Stimulated activated naive B cell treated with anti-CD40 and anti-IgM and Interleukin-4, amounts not matched to agents 10 μg/mL and 1 μg/mL and 100 μg/mL, for 72 hours (primary cell): ENCODE results near the gene GRHL3.
A peak's percentile ranks its signal among the peaks of the same experiment; 100 is the strongest.
"Not testable (repeated sequence)": the region's sequence is repeated elsewhere in the genome, so short reads cannot be mapped to it uniquely, and the experiment has no call there.

Source experiments
- ATAC-seq, 2 donors: fragments of 150-1000 bp; cut with Tn5 transposase; replicated peaks; 2 replicates each; pipeline ENCODE4 v1.10.0; 2021; ENCODE audit warnings: moderate library complexity in 1 of 2
- DNase-seq: peaks from one replicate; pipeline ENCODE4 v3.0.0; 2021
- H3K27ac Mint-ChIP-seq: one replicate; pipeline ENCODE4 v1.8.0; 2022; ENCODE audit warnings: mild to moderate bottlenecking, mixed read lengths
- H3K27me3 Mint-ChIP-seq, 2 donors: one replicate each; pipeline ENCODE4 v1.8.0; 2022; ENCODE audit warnings: mixed read lengths in 2 of 2
- H3K36me3 Mint-ChIP-seq, 2 donors: one replicate each; pipeline ENCODE4 v1.8.0; 2022; ENCODE audit warnings: mixed read lengths in 2 of 2, mild to moderate bottlenecking in 1 of 2
- H3K4me1 Mint-ChIP-seq, 2 donors: one replicate each; pipeline ENCODE4 v1.8.0; 2022; ENCODE audit warnings: mixed read lengths in 2 of 2, mild to moderate bottlenecking in 1 of 2
- H3K4me3 Mint-ChIP-seq, 2 donors: one replicate each; pipeline ENCODE4 v1.8.0; 2022; ENCODE audit warnings: mild to moderate bottlenecking in 2 of 2, mixed read lengths in 2 of 2, moderate library complexity in 1 of 2
- H3K9me3 Mint-ChIP-seq, 2 donors: one replicate each; pipeline ENCODE4 v1.8.0; 2022; ENCODE audit warnings: mixed read lengths in 2 of 2, mild to moderate bottlenecking in 1 of 2

GRHL3 gene

GRCh38 chr1:24286246-24287010 is 32.7 kb upstream of the GRHL3 start:
- Mint-ChIP-seq H3K9me3 (no peaks in the 10 kb centered on the region), H3K27ac (no peak overlapping the region), H3K4me1 (peaks cover 0 to 2% of the 10 kb centered on the region in 2 donors), H3K27me3 (peaks cover 13 to 22% of the 10 kb centered on the region in 2 donors), H3K36me3 (no peaks in the 10 kb centered on the region), H3K4me3 (no peak overlapping the region)
- no peak for ATAC-seq
- DNase-seq: no peak

- H3K4me1 Mint-ChIP-seq, ATAC-seq, H3K27ac Mint-ChIP-seq, H3K9me3 Mint-ChIP-seq, H3K4me3 Mint-ChIP-seq, H3K36me3 Mint-ChIP-seq, DNase-seq: not testable (repeated sequence)
- peaks cover 19 to 27% of the 10 kb centered on the region in 2 donors for H3K27me3 Mint-ChIP-seq
Measured at GRCh38 chr1:24287779-24288178, 31.4 kb upstream of the GRHL3 start.

- no peaks in the 10 kb centered on the region for H3K36me3 Mint-ChIP-seq
- no peak overlapping the region for H3K27ac Mint-ChIP-seq
- peaks cover 0 to 2% of the 10 kb centered on the region in 2 donors for H3K4me1 Mint-ChIP-seq
- H3K9me3 Mint-ChIP-seq: no peaks in the 10 kb centered on the region
- no peak for ATAC-seq
- no peak for DNase-seq
- H3K27me3 Mint-ChIP-seq: peaks cover 19 to 27% of the 10 kb centered on the region in 2 donors
- H3K4me3 Mint-ChIP-seq: no peak overlapping the region
Measured at GRCh38 chr1:24288479-24288878, 30.7 kb upstream of the GRHL3 start.

GRCh38 chr1:24289937-24290595 is 29.1 kb upstream of the GRHL3 start:
- H3K27ac Mint-ChIP-seq: no peak overlapping the region
- DNase-seq (no peak), ATAC-seq (no peak)
- H3K9me3 Mint-ChIP-seq: no peaks in the 10 kb centered on the region
- H3K27me3 Mint-ChIP-seq: peaks cover 19 to 35% of the 10 kb centered on the region in 2 donors
- peaks cover 0 to 2% of the 10 kb centered on the region in 2 donors for H3K4me1 Mint-ChIP-seq
- no peak overlapping the region for H3K4me3 Mint-ChIP-seq
- no peaks in the 10 kb centered on the region for H3K36me3 Mint-ChIP-seq

GRCh38 chr1:24290933-24291487 is 28.1 kb upstream of the GRHL3 start:
- ATAC-seq (no peak), DNase-seq (no peak)
- H3K9me3 Mint-ChIP-seq: no peaks in the 10 kb centered on the region
- no peaks in the 10 kb centered on the region for H3K36me3 Mint-ChIP-seq
- H3K4me3 Mint-ChIP-seq: no peak overlapping the region
- H3K27ac Mint-ChIP-seq: no peak overlapping the region
- peaks cover 0 to 2% of the 10 kb centered on the region in 2 donors for H3K4me1 Mint-ChIP-seq
- peaks cover 15 to 43% of the 10 kb centered on the region in 2 donors for H3K27me3 Mint-ChIP-seq

- Mint-ChIP-seq H3K27me3 (peaks cover 15 to 43% of the 10 kb centered on the region in 2 donors), H3K9me3 (no peaks in the 10 kb centered on the region), H3K4me1 (peaks cover 0 to 2% of the 10 kb centered on the region in 2 donors), H3K36me3 (no peaks in the 10 kb centered on the region), H3K4me3 (no peak overlapping the region), H3K27ac (no peak overlapping the region)
- DNase-seq: no peak
- no peak for ATAC-seq
Measured at GRCh38 chr1:24292103-24292502, 27.1 kb upstream of the GRHL3 start.

- ATAC-seq (no peak), DNase-seq (no peak)
- Mint-ChIP-seq H3K9me3 (no peaks in the 10 kb centered on the region), H3K27ac (no peak overlapping the region), H3K27me3 (peaks cover 15 to 48% of the 10 kb centered on the region in 2 donors), H3K36me3 (no peaks in the 10 kb centered on the region), H3K4me3 (no peak overlapping the region), H3K4me1 (peaks cover 0 to 2% of the 10 kb centered on the region in 2 donors)
Measured at GRCh38 chr1:24292887-24293286, 26.3 kb upstream of the GRHL3 start.

GRCh38 chr1:24293392-24294227 is 25.5 kb upstream of the GRHL3 start:
- H3K27ac Mint-ChIP-seq: no peak overlapping the region
- H3K36me3 Mint-ChIP-seq: no peaks in the 10 kb centered on the region
- no peak for ATAC-seq
- H3K9me3 Mint-ChIP-seq: no peaks in the 10 kb centered on the region
- peaks cover 0 to 2% of the 10 kb centered on the region in 2 donors for H3K4me1 Mint-ChIP-seq
- H3K27me3 Mint-ChIP-seq: peaks cover 15 to 55% of the 10 kb centered on the region in 2 donors
- H3K4me3 Mint-ChIP-seq: no peak overlapping the region
- no peak for DNase-seq

- no peak for ATAC-seq
Measured at GRCh38 chr1:24294228-24294672, 24.9 kb upstream of the GRHL3 start.

GRCh38 chr1:24294716-24295371 is 24.3 kb upstream of the GRHL3 start:
- Mint-ChIP-seq H3K36me3 (no peaks in the 10 kb centered on the region), H3K9me3 (no peaks in the 10 kb centered on the region), H3K4me1 (peaks cover 0 to 2% of the 10 kb centered on the region in 2 donors), H3K27ac (peak overlapping the region; percentile 65), H3K27me3 (peaks cover 14 to 61% of the 10 kb centered on the region in 2 donors), H3K4me3 (no peak overlapping the region)
- no peak for DNase-seq
- ATAC-seq: no peak

More at GRCh38 chr1:24294228-24294672, 24.9 kb upstream of the GRHL3 start:
- no peak for DNase-seq
- no peaks in the 10 kb centered on the region for H3K9me3 Mint-ChIP-seq
- peaks cover 15 to 60% of the 10 kb centered on the region in 2 donors for H3K27me3 Mint-ChIP-seq
- no peaks in the 10 kb centered on the region for H3K36me3 Mint-ChIP-seq
- peak overlapping the region; percentile 65 for H3K27ac Mint-ChIP-seq
- peaks cover 0 to 2% of the 10 kb centered on the region in 2 donors for H3K4me1 Mint-ChIP-seq
- H3K4me3 Mint-ChIP-seq: no peak overlapping the region

GRCh38 chr1:24295535-24295934 is 23.6 kb upstream of the GRHL3 start:
- H3K4me3 Mint-ChIP-seq: no peak overlapping the region
- no peaks in the 10 kb centered on the region for H3K4me1 Mint-ChIP-seq
- DNase-seq (no peak), ATAC-seq (no peak)
- no peak overlapping the region for H3K27ac Mint-ChIP-seq
- H3K36me3 Mint-ChIP-seq: no peaks in the 10 kb centered on the region
- no peaks in the 10 kb centered on the region for H3K9me3 Mint-ChIP-seq
- H3K27me3 Mint-ChIP-seq: peaks cover 12 to 59% of the 10 kb centered on the region in 2 donors

GRCh38 chr1:24297187-24297851 is 21.8 kb upstream of the GRHL3 start:
- H3K4me1 Mint-ChIP-seq: no peaks in the 10 kb centered on the region
- H3K36me3 Mint-ChIP-seq: no peaks in the 10 kb centered on the region
- ATAC-seq (no peak), DNase-seq (no peak)
- H3K9me3 Mint-ChIP-seq: no peaks in the 10 kb centered on the region
- H3K4me3 Mint-ChIP-seq: no peak overlapping the region
- H3K27ac Mint-ChIP-seq: no peak overlapping the region
- peaks cover 4 to 51% of the 10 kb centered on the region in 2 donors for H3K27me3 Mint-ChIP-seq

GRCh38 chr1:24297852-24298232 is 21.3 kb upstream of the GRHL3 start:
- DNase-seq (no peak), ATAC-seq (no peak)
- Mint-ChIP-seq H3K27me3 (peaks cover 7 to 55% of the 10 kb centered on the region in 2 donors), H3K4me1 (no peaks in the 10 kb centered on the region), H3K4me3 (no peak overlapping the region), H3K9me3 (no peaks in the 10 kb centered on the region), H3K36me3 (no peaks in the 10 kb centered on the region), H3K27ac (no peak overlapping the region)
